Mesenchymal stem cell (in vitro differentiated cells and primary cell): ENCODE results near the gene ARHGEF17.

Experiments used
- DNase-seq: peaks from one replicate; pipeline ENCODE4 v3.0.0-alpha.2; 2013
- H2AFZ ChIP-seq: one replicate; pipeline ENCODE4 v1.6.1; 2013; ENCODE audit warnings: low read depth, mild to moderate bottlenecking, control low read depth, inconsistent platforms, low read length, moderate library complexity
- H2AK5ac ChIP-seq: 2 replicates; pipeline ENCODE4 v1.6.1; 2013; ENCODE audit warnings: low read length, moderate library complexity, mild to moderate bottlenecking, inconsistent platforms; ENCODE audit not compliant: severe bottlenecking
- H2BK120ac ChIP-seq: one replicate; pipeline ENCODE4 v1.6.1; 2013; ENCODE audit warnings: low read depth, mild to moderate bottlenecking, inconsistent platforms, low read length, moderate library complexity
- H2BK12ac ChIP-seq, 2 experiments: one replicate each; pipeline ENCODE4 v1.6.1; 2013; ENCODE audit warnings: inconsistent platforms in 2 of 2, low read length in 2 of 2, mild to moderate bottlenecking in 2 of 2, moderate library complexity in 2 of 2, control low read depth in 1 of 2
- H2BK15ac ChIP-seq: one replicate; pipeline ENCODE4 v1.6.1; 2013; ENCODE audit warnings: mild to moderate bottlenecking, low read depth, inconsistent platforms; ENCODE audit not compliant: poor library complexity, severe bottlenecking
- H2BK5ac ChIP-seq: 2 replicates; pipeline ENCODE4 v1.6.1; 2013; ENCODE audit warnings: low read depth, mild to moderate bottlenecking, low read length, control low read depth, inconsistent platforms; ENCODE audit not compliant: poor library complexity, severe bottlenecking
- H3K14ac ChIP-seq, 2 experiments: one replicate each; pipeline ENCODE4 v1.6.1; 2013; ENCODE audit warnings: inconsistent platforms in 2 of 2, low read length in 2 of 2, control low read depth in 1 of 2, mild to moderate bottlenecking in 1 of 2, moderate library complexity in 1 of 2
- H3K18ac ChIP-seq, 2 experiments: one replicate each; pipeline ENCODE4 v1.6.1; 2013; ENCODE audit warnings: inconsistent platforms in 2 of 2, low read length in 2 of 2, control low read depth in 1 of 2, low read depth in 1 of 2, mild to moderate bottlenecking in 1 of 2
- H3K23ac ChIP-seq, 2 experiments: one replicate each; pipeline ENCODE4 v1.6.1; 2013; ENCODE audit warnings: inconsistent platforms in 2 of 2, low read length in 2 of 2, mild to moderate bottlenecking in 2 of 2, moderate library complexity in 2 of 2, control low read depth in 1 of 2
- H3K27ac ChIP-seq: 2 replicates; pipeline ENCODE4 v1.5.1; 2013; ENCODE audit warnings: mild to moderate bottlenecking, moderate library complexity, low read length, control low read depth, inconsistent platforms; ENCODE audit not compliant: poor library complexity, severe bottlenecking
- H3K27me3 ChIP-seq, 2 experiments: 2 replicates each; pipeline versions ENCODE4 v1.6.1 to v1.7.0; 2013; ENCODE audit warnings: low read length in 2 of 2, mild to moderate bottlenecking in 2 of 2, moderate library complexity in 2 of 2, control low read depth in 1 of 2, inconsistent platforms in 1 of 2; ENCODE audit not compliant: control insufficient read depth in 1 of 2, insufficient read depth in 1 of 2
- H3K36me3 ChIP-seq, 2 experiments: 2 replicates each; pipeline versions ENCODE4 v1.6.1 to v1.7.0; 2013; ENCODE audit warnings: low read length in 2 of 2, control low read depth in 1 of 2, inconsistent platforms in 1 of 2, low read depth in 1 of 2, mild to moderate bottlenecking in 1 of 2; ENCODE audit not compliant: insufficient read depth in 2 of 2, control insufficient read depth in 1 of 2
- H3K4ac ChIP-seq, 2 experiments: one replicate each; pipeline ENCODE4 v1.6.1; 2013; ENCODE audit warnings: inconsistent platforms in 2 of 2, low read length in 2 of 2, mild to moderate bottlenecking in 2 of 2, moderate library complexity in 2 of 2, control low read depth in 1 of 2, low read depth in 1 of 2
- H3K4me1 ChIP-seq: 2 replicates; pipeline ENCODE4 v1.6.1; 2013; ENCODE audit warnings: low read depth, low read length, control low read depth; ENCODE audit not compliant: control insufficient read depth, insufficient read depth
- H3K4me2 ChIP-seq: 2 replicates; pipeline ENCODE4 v1.6.1; 2013; ENCODE audit warnings: low read length, mild to moderate bottlenecking, inconsistent platforms; ENCODE audit not compliant: poor library complexity, severe bottlenecking
- H3K4me3 ChIP-seq, 2 experiments: 2 replicates each; pipeline versions ENCODE4 v1.5.1 to v1.7.0; 2013; ENCODE audit warnings: low read length in 2 of 2, mild to moderate bottlenecking in 2 of 2, control low read depth in 1 of 2, low read depth in 1 of 2; ENCODE audit not compliant: insufficient read depth in 1 of 2
- H3K79me1 ChIP-seq: replicated peaks from 2 replicates; pipeline ENCODE4 v1.6.1; 2013; ENCODE audit warnings: mild to moderate bottlenecking, control low read depth, low read length, inconsistent platforms; ENCODE audit not compliant: poor library complexity, severe bottlenecking
- H3K9ac ChIP-seq: 2 replicates; pipeline ENCODE4 v1.7.0; 2013; ENCODE audit warnings: mild to moderate bottlenecking, low read length, moderate library complexity
- H3K9me3 ChIP-seq: 2 replicates; pipeline ENCODE4 v1.7.0; 2013; ENCODE audit warnings: mild to moderate bottlenecking, low read length; ENCODE audit not compliant: control insufficient read depth
- H4K8ac ChIP-seq: one replicate; pipeline ENCODE4 v1.6.1; 2013; ENCODE audit warnings: inconsistent platforms, mild to moderate bottlenecking, low read length, moderate library complexity
- H4K91ac ChIP-seq: one replicate; pipeline ENCODE4 v1.6.1; 2013; ENCODE audit warnings: mild to moderate bottlenecking, low read length, inconsistent platforms
- WGBS: methylation state at CpG from one replicate; pipeline ENCODE4 v1.1.7; 2013; ENCODE audit warnings: mixed read lengths; 5-methylcytosine and 5-hydroxymethylcytosine counted together

ARHGEF17 gene

GRCh38 chr11:73321604-73322381 is 13.7 kb downstream of the ARHGEF17 start:
- Histone ChIP-seq H2BK15ac (no peak overlapping the region), H2BK120ac (peak overlapping the region; percentile 99), H3K9ac (peak overlapping the region; percentile 31), H3K23ac (peak overlapping the region in 1 of 2 experiments; percentile 63), H3K14ac (peak overlapping the region in 1 of 2 experiments; percentile 89), H2AK5ac (peak overlapping the region; percentile 95), H2BK12ac (peak overlapping the region; percentile 99 to 100), H3K36me3 (peaks cover 15 to 43% of the 10 kb centered on the region in 2 experiments), H3K27ac (peak overlapping the region; percentile 90), H3K4me3 (no peak overlapping the region), H2BK5ac (no peak overlapping the region), H3K4me1 (peaks cover 82% of the 10 kb centered on the region), H3K9me3 (no peaks in the 10 kb centered on the region), H3K27me3 (no peaks in the 10 kb centered on the region), H4K8ac (peak overlapping the region; percentile 79), H3K18ac (peak overlapping the region; percentile 90 to 99), H3K4ac (peak overlapping the region; percentile 88 to 98), H2AFZ (no peak overlapping the region), H4K91ac (peak overlapping the region; percentile 98), H3K4me2 (peak overlapping the region; percentile 40), H3K79me1 (peaks cover 9% of the 10 kb centered on the region)
- under 1% methylated on average over 5 of the region's 10 CpGs for WGBS
- DNase-seq: peak; percentile 92

GRCh38 chr11:73322382-73323306 is 14.6 kb downstream of the ARHGEF17 start:
- Histone ChIP-seq H2BK120ac (peak overlapping the region; percentile 99), H3K23ac (peak overlapping the region in 1 of 2 experiments; percentile 95), H3K18ac (peak overlapping the region; percentile 74 to 98), H3K9ac (peak overlapping the region; percentile 83), H2BK12ac (peak overlapping the region; percentile 96 to 100), H2BK15ac (peak overlapping the region; percentile 83), H4K91ac (peak overlapping the region; percentile 98), H2BK5ac (no peak overlapping the region), H4K8ac (peak overlapping the region; percentile 92), H3K27ac (peak overlapping the region; percentile 90), H3K4me1 (peaks cover 81% of the 10 kb centered on the region), H3K79me1 (peaks cover 9% of the 10 kb centered on the region), H2AFZ (no peak overlapping the region), H3K4ac (peak overlapping the region; percentile 46 to 88), H3K4me3 (peak overlapping the region in 1 of 2 experiments; percentile 2), H3K36me3 (peaks cover 13 to 40% of the 10 kb centered on the region in 2 experiments), H3K14ac (peak overlapping the region; percentile 58 to 89), H3K4me2 (peak overlapping the region; percentile 40), H2AK5ac (peak overlapping the region; percentile 67), H3K27me3 (no peaks in the 10 kb centered on the region), H3K9me3 (no peaks in the 10 kb centered on the region)
- peak; percentile 69 for DNase-seq
- WGBS: 47% methylated on average over 6 of the region's 7 CpGs

GRCh38 chr11:73323464-73323863 is 15.4 kb downstream of the ARHGEF17 start:
- Histone ChIP-seq H3K36me3 (peaks cover 13 to 41% of the 10 kb centered on the region in 2 experiments), H2AFZ (no peak overlapping the region), H3K27ac (peak overlapping the region; percentile 90), H3K9ac (peak overlapping the region; percentile 83), H4K8ac (peak overlapping the region; percentile 92), H3K79me1 (peaks cover 12% of the 10 kb centered on the region), H3K27me3 (no peaks in the 10 kb centered on the region), H3K4me3 (peak overlapping the region in 1 of 2 experiments; percentile 48), H3K18ac (peak overlapping the region; percentile 74 to 99), H2BK15ac (peak overlapping the region; percentile 39), H2BK5ac (no peak overlapping the region), H2AK5ac (peak overlapping the region; percentile 96), H3K23ac (peak overlapping the region in 1 of 2 experiments; percentile 83), H3K4ac (peak overlapping the region; percentile 46 to 88), H4K91ac (peak overlapping the region; percentile 99), H3K9me3 (no peaks in the 10 kb centered on the region), H3K4me1 (peaks cover 79% of the 10 kb centered on the region), H3K14ac (peak overlapping the region; percentile 58 to 99), H2BK12ac (peak overlapping the region; percentile 50 to 100), H2BK120ac (peak overlapping the region; percentile 99), H3K4me2 (peak overlapping the region; percentile 17)
- 1% methylated on average over 13 of the region's 14 CpGs for WGBS
- peak; percentile 84 for DNase-seq
